H1 (cell line): Measurements from ENCODE around the gene LOXHD1. TPM values are rescaled to one million over a fixed set of nuclear protein-coding genes. Genes with fewer than 3 reads are reported as not detected.

Experiments used
- CHD7 ChIP-seq: fragments of 300-600 bp; sonication (generic); IDR thresholded peaks from 2 replicates; pipeline ENCODE4 v1.7.1; 2012; ENCODE audit warnings: low read length, moderate library complexity, mild to moderate bottlenecking, inconsistent platforms; ENCODE audit not compliant: insufficient replicate concordance
- GABPA ChIP-seq: IDR thresholded peaks from 2 replicates; pipeline ENCODE4 v1.6.1; 2011; ENCODE audit warnings: mild to moderate bottlenecking, low read length, moderate library complexity, borderline replicate concordance; ENCODE audit not compliant: insufficient read depth
- HDAC6 ChIP-seq: IDR thresholded peaks from one replicate; pipeline ENCODE4 v1.7.1; 2012; ENCODE audit warnings: low read depth, mild to moderate bottlenecking, inconsistent platforms, low read length, moderate library complexity
- KDM1A ChIP-seq: fragments of 200-600, 300-600 bp; sonication (generic); IDR thresholded peaks from 2 replicates; pipeline ENCODE4 v1.7.1; 2016; ENCODE audit warnings: mild to moderate bottlenecking, low read length, borderline replicate concordance
- MAX ChIP-seq: IDR thresholded peaks from 2 replicates; pipeline ENCODE4 v1.6.1; 2012; ENCODE audit warnings: inconsistent platforms
- NRF1 ChIP-seq: IDR thresholded peaks from 2 replicates; pipeline ENCODE4 v1.6.1; 2011; ENCODE audit warnings: mild to moderate bottlenecking, low read depth, low read length, improper control_type of control experiment
- RNF2 ChIP-seq: fragments of 200-900, 300-1000 bp; sonication (generic); IDR thresholded peaks from 2 replicates; pipeline ENCODE4 v1.7.1; 2016; ENCODE audit warnings: borderline replicate concordance, low read depth, mild to moderate bottlenecking, antibody characterized with exemption, low read length; ENCODE audit not compliant: poor library complexity, severe bottlenecking; ENCODE audit errors: missing control alignments
- TAF1 ChIP-seq: IDR thresholded peaks from 2 replicates; pipeline ENCODE4 v1.6.1; 2011; ENCODE audit warnings: mild to moderate bottlenecking, low read depth, low read length
- polyA plus RNA-seq, 7 experiments: library from polyadenylated mRNA; depleted of rRNA in 3 of 7; stranded (reverse) in 5 of 7; unstranded in 2 of 7; fragments of >200 nt in 5 of 7; fragments of 200-250 nt in 2 of 7; gene quantifications; 1 replicate in 5 of 7; 2 replicates in 1 of 7; 4 replicates in 1 of 7; pipeline versions ENCODE4 v1.2.1 to v1.2.3, GENCODE V29; 2011 to 2013; ENCODE audit warnings: missing spikeins in 2 of 7, mixed read lengths in 2 of 7
- total RNA-seq: library from RNA; stranded (reverse); fragmentation: NEBNext Ultra II Directional; extraction: Animal tissue kit (Norgen Biotek cat#: 25700); gene quantifications from 2 replicates; pipeline ENCODE4 v1.2.1, GENCODE V29; 2021

LOXHD1 gene
- total and polyA plus RNA-seq, 2 of the 8 experiments (the other 6 are each of a cell fraction or from before 2014, with no cell fraction given): 0.02 TPM; not detected in 1

- no peak for TF ChIP-seq CHD7
- no peak for TF ChIP-seq MAX
- no peak for TF ChIP-seq GABPA
- no peak for TF ChIP-seq KDM1A
- TF ChIP-seq RNF2: no peak
- no peak for TF ChIP-seq HDAC6
- TF ChIP-seq TAF1: no peak
- no peak for TF ChIP-seq NRF1
These were observed 34.6 kb downstream of the LOXHD1 start (continued) for GRCh38 chr18:46622451-46622850.
